HG02852 (cell line): ENCODE data around the gene TPPP.
"Not testable (repeated sequence)": the region's sequence is repeated elsewhere in the genome, so short reads cannot be mapped to it uniquely, and the experiment has no call there.

Experiments used
- ATAC-seq: cut with Tn5 transposase; IDR thresholded peaks from one replicate; pipeline ENCODE4 v1.9.1; 2021; ENCODE audit warnings: mild to moderate bottlenecking, moderate library complexity; ENCODE audit not compliant: unreplicated experiment

The TPPP gene

GRCh38 chr5:693271-694041, at the start of gene TPPP:
TSS of gene TPPP (minus strand) at chr5:693352. CDS start at chr5:678060, 15,292 bp downstream.
- peak; percentile 64 for ATAC-seq

GRCh38 chr5:742276-742675, 49.1 kb upstream of the TPPP start:
- ATAC-seq, result not testable (repeated sequence)

- ATAC-seq, result not testable (repeated sequence)
Observed at GRCh38 chr5:734145-734544, 41.0 kb upstream of the TPPP start.

GRCh38 chr5:732754-733454, 39.8 kb upstream of the TPPP start:
- ATAC-seq, result not testable (repeated sequence)

- ATAC-seq, result not testable (repeated sequence)
Observed at GRCh38 chr5:729225-729624, 36.1 kb upstream of the TPPP start.

- ATAC-seq, result not testable (repeated sequence)
Observed at GRCh38 chr5:727087-727486, 33.9 kb upstream of the TPPP start.

GRCh38 chr5:723865-724264, 30.7 kb upstream of the TPPP start:
- ATAC-seq, result not testable (repeated sequence)

GRCh38 chr5:723309-723708, 30.2 kb upstream of the TPPP start:
- not testable (repeated sequence) for ATAC-seq

GRCh38 chr5:719379-719778, 26.2 kb upstream of the TPPP start:
- ATAC-seq, result not testable (repeated sequence)

GRCh38 chr5:717143-717542, 24.0 kb upstream of the TPPP start:
- no peak for ATAC-seq

GRCh38 chr5:716740-717139, 23.6 kb upstream of the TPPP start:
- ATAC-seq, result not testable (repeated sequence)

GRCh38 chr5:715636-716035, 22.5 kb upstream of the TPPP start:
- ATAC-seq, result not testable (repeated sequence)

- ATAC-seq, result not testable (repeated sequence)
Observed at GRCh38 chr5:714215-715118, 21.3 kb upstream of the TPPP start.

- not testable (repeated sequence) for ATAC-seq
Observed at GRCh38 chr5:713686-714085, 20.5 kb upstream of the TPPP start.

- not testable (repeated sequence) for ATAC-seq
Observed at GRCh38 chr5:708848-709517, 15.8 kb upstream of the TPPP start.

- ATAC-seq, result not testable (repeated sequence)
Observed at GRCh38 chr5:708374-708773, 15.2 kb upstream of the TPPP start.

- not testable (repeated sequence) for ATAC-seq
Observed at GRCh38 chr5:706127-706526, 13.0 kb upstream of the TPPP start.

- not testable (repeated sequence) for ATAC-seq
Observed at GRCh38 chr5:696753-697702, 3.9 kb upstream of the TPPP start.

GRCh38 chr5:696191-696590, 3.0 kb upstream of the TPPP start:
- not testable (repeated sequence) for ATAC-seq
